HCT116 (cell line): ENCODE measurements around the gene WBP1L. TPM values are rescaled to one million over a fixed set of nuclear protein-coding genes. Genes with fewer than 3 reads are reported as not detected.

ENCODE experiments used
- ATAC-seq: fragments of 200-7000 bp; cut with Tn5 transposase; 2 replicates; pipeline ENCODE4 v1.9.1; 2020; ENCODE audit warnings: mild to moderate bottlenecking, moderate library complexity
- BruUV-seq: library from RNA; stranded (reverse); fragments of 400-500 nt; replicated peaks from 2 replicates; lab custom pipeline; 2021; lab: Mats Ljungman, UMichigan
- CTCF ChIA-PET: fragments of 300-600 bp; sonication (Branson Sonifier 250); formaldehyde crosslinking; loops from one replicate; lab custom pipeline; 2021; ENCODE audit warnings: antibody characterized with exemption; lab: Charles Lee
- POLR2A ChIA-PET: fragments of 300-600, 350-600 bp; sonication (Branson Sonifier 250); formaldehyde crosslinking; loops from one replicate; lab custom pipeline; 2021; ENCODE audit warnings: antibody characterized with exemption; lab: Charles Lee
- RAD21 ChIA-PET, 2 experiments: fragments of 300-600 bp; sonication (Branson Sonifier 250); formaldehyde crosslinking; loops; one replicate each; lab custom pipeline; 2023; ENCODE audit warnings: low total read pairs in 2 of 2; ENCODE audit not compliant: uncharacterized antibody in 2 of 2, unreplicated experiment in 2 of 2, low non-redundant PET in 1 of 2; lab: Charles Lee
- DNase-seq: peaks from one replicate; pipeline ENCODE4 v3.0.0-alpha.2; 2010; ENCODE audit warnings: low read depth, low spot score
- H2AFZ ChIP-seq: fragments of 200-600 bp; shearing (Covaris generic), sonication (generic); 2 replicates; pipeline ENCODE4 v1.6.1; 2017; ENCODE audit warnings: low read depth, mixed run types, mixed read lengths, antibody characterized with exemption, low read length; ENCODE audit not compliant: poor library complexity, severe bottlenecking
- H3K27ac ChIP-seq: 2 replicates; pipeline ENCODE4 v1.5.1; 2012; ENCODE audit warnings: low read depth, low read length
- H3K27me3 ChIP-seq: fragments of 200-600 bp; sonication (generic); 2 replicates; pipeline ENCODE4 v1.6.1; 2016; ENCODE audit warnings: mixed run types, low read length, mixed read lengths; ENCODE audit not compliant: insufficient read depth
- H3K36me3 ChIP-seq, 2 experiments: fragments of 200-500 bp in 1 of 2; fragments of 200-600 bp in 1 of 2; sonication (Bioruptor generic) in 1 of 2; sonication (generic) in 1 of 2; 2 replicates each; pipeline versions ENCODE4 v1.5.1 to v1.6.1; 2014 to 2016; ENCODE audit warnings: low read length in 2 of 2, inconsistent platforms in 1 of 2, mixed read lengths in 1 of 2, mixed run types in 1 of 2; ENCODE audit not compliant: insufficient read depth in 2 of 2, control insufficient read depth in 1 of 2
- H3K4me1 ChIP-seq, 2 experiments: fragments of 200-600 bp in 1 of 2; sonication (generic) in 1 of 2; 2 replicates each; pipeline versions ENCODE4 v1.5.1 to v1.6.1; 2012 to 2017; ENCODE audit warnings: low read length in 2 of 2, inconsistent platforms in 1 of 2, mild to moderate bottlenecking in 1 of 2, mixed read lengths in 1 of 2, mixed run types in 1 of 2, moderate library complexity in 1 of 2; ENCODE audit not compliant: insufficient read depth in 2 of 2, control insufficient read depth in 1 of 2
- H3K4me2 ChIP-seq: fragments of 200-600 bp; sonication (generic); 2 replicates; pipeline ENCODE4 v1.6.1; 2017; ENCODE audit warnings: mixed run types, low read length, mixed read lengths
- H3K4me3 ChIP-seq, 2 experiments: fragments of 200-600 bp in 1 of 2; sonication (generic) in 1 of 2; replicated peaks in 1 of 2; 2 replicates each; pipeline ENCODE4 v1.5.1; 2011 to 2016; ENCODE audit warnings: low read length in 2 of 2, control low read depth in 1 of 2, low read depth in 1 of 2, mild to moderate bottlenecking in 1 of 2, mixed read lengths in 1 of 2, mixed run types in 1 of 2
- H3K79me2 ChIP-seq: fragments of 200-600 bp; sonication (generic); 2 replicates; pipeline ENCODE4 v1.6.1; 2017; ENCODE audit warnings: mild to moderate bottlenecking, mixed run types, low read length, moderate library complexity, mixed read lengths; ENCODE audit not compliant: insufficient read depth
- H3K9ac ChIP-seq: fragments of 200-600 bp; sonication (generic); 2 replicates; pipeline ENCODE4 v1.6.1; 2016; ENCODE audit warnings: low read length, mixed read lengths
- H3K9me2 ChIP-seq: fragments of 200-600 bp; sonication (generic), shearing (Covaris generic); 2 replicates; pipeline ENCODE4 v1.6.1; 2017; ENCODE audit warnings: mixed run types, mild to moderate bottlenecking, moderate library complexity; ENCODE audit not compliant: insufficient read depth
- H3K9me3 ChIP-seq, 2 experiments: fragments of 200-500 bp in 1 of 2; fragments of 200-600 bp in 1 of 2; sonication (Bioruptor generic) in 1 of 2; sonication (generic) in 1 of 2; 2 replicates each; pipeline ENCODE4 v1.6.1; 2014 to 2017; ENCODE audit warnings: low read length in 2 of 2, mixed read lengths in 2 of 2, inconsistent platforms in 1 of 2, low read depth in 1 of 2, mild to moderate bottlenecking in 1 of 2, mixed run types in 1 of 2, moderate library complexity in 1 of 2; ENCODE audit not compliant: control insufficient read depth in 1 of 2, insufficient read depth in 1 of 2
- H4K20me1 ChIP-seq: fragments of 200-600 bp; sonication (generic), shearing (Covaris generic); 2 replicates; pipeline ENCODE4 v1.6.1; 2017; ENCODE audit warnings: mixed run types, mild to moderate bottlenecking, moderate library complexity; ENCODE audit not compliant: insufficient read depth
- ELF1 ChIP-seq: IDR thresholded peaks from 2 replicates; pipeline ENCODE4 v1.6.1; 2012; ENCODE audit warnings: low read depth, borderline replicate concordance
- EZH2 ChIP-seq: fragments of 200-600 bp; sonication (generic); IDR thresholded peaks from 2 replicates; pipeline ENCODE4 v1.6.1; 2017; ENCODE audit warnings: antibody characterized with exemption, mixed run types
- EZH2phosphoT487 ChIP-seq: fragments of 200-600 bp; IDR thresholded peaks from 2 replicates; pipeline ENCODE4 v1.6.1; 2018; ENCODE audit warnings: antibody characterized with exemption, borderline replicate concordance
- POLR2AphosphoS5 ChIP-seq: IDR thresholded peaks from 2 replicates; pipeline ENCODE4 v1.6.1; 2011; ENCODE audit warnings: mild to moderate bottlenecking, low read depth, low read length, moderate library complexity
- RAD21 ChIP-seq: IDR thresholded peaks from 2 replicates; pipeline ENCODE4 v1.6.1; 2012; ENCODE audit warnings: low read depth, mild to moderate bottlenecking
- SIN3A ChIP-seq: IDR thresholded peaks from 2 replicates; pipeline ENCODE4 v1.6.1; 2012; ENCODE audit warnings: low read depth
- SRF ChIP-seq: IDR thresholded peaks from 2 replicates; pipeline ENCODE4 v1.6.1; 2012; ENCODE audit warnings: low read depth
- ZFX ChIP-seq: fragments of 450-650 bp; IDR thresholded peaks from 2 replicates; pipeline ENCODE4 v1.6.1; 2017
- ZNF274 ChIP-seq: fragments of 200-500 bp; sonication (Bioruptor generic); IDR thresholded peaks from 2 replicates; pipeline ENCODE4 v1.6.1; 2014; ENCODE audit warnings: mild to moderate bottlenecking, low read depth, low read length, inconsistent platforms
- intact Hi-C: fragments of 100-400 bp; cut with micrococcal nuclease; formaldehyde crosslinking; loops from 2 replicates; pipeline ENCODE4 v1.10.0; 2022
- total RNA-seq: library from RNA; stranded (reverse); gene quantifications from one replicate; pipeline ENCODE4 v1.2.1, GENCODE V29; 2021; ENCODE audit not compliant: unreplicated experiment
- TF ChIP-seq, protein P1 (sequence below): IDR thresholded peaks from 2 replicates; pipeline ENCODE4 v1.6.1; 2012; ENCODE audit warnings: low read depth

WBP1L gene
- total RNA-seq, 1 experiment from 2014 or later: 25.2 TPM

GRCh38 chr10:102804382-102805055, 60.8 kb downstream of the WBP1L start (continued):
- TF ChIP-seq, protein P1, sequence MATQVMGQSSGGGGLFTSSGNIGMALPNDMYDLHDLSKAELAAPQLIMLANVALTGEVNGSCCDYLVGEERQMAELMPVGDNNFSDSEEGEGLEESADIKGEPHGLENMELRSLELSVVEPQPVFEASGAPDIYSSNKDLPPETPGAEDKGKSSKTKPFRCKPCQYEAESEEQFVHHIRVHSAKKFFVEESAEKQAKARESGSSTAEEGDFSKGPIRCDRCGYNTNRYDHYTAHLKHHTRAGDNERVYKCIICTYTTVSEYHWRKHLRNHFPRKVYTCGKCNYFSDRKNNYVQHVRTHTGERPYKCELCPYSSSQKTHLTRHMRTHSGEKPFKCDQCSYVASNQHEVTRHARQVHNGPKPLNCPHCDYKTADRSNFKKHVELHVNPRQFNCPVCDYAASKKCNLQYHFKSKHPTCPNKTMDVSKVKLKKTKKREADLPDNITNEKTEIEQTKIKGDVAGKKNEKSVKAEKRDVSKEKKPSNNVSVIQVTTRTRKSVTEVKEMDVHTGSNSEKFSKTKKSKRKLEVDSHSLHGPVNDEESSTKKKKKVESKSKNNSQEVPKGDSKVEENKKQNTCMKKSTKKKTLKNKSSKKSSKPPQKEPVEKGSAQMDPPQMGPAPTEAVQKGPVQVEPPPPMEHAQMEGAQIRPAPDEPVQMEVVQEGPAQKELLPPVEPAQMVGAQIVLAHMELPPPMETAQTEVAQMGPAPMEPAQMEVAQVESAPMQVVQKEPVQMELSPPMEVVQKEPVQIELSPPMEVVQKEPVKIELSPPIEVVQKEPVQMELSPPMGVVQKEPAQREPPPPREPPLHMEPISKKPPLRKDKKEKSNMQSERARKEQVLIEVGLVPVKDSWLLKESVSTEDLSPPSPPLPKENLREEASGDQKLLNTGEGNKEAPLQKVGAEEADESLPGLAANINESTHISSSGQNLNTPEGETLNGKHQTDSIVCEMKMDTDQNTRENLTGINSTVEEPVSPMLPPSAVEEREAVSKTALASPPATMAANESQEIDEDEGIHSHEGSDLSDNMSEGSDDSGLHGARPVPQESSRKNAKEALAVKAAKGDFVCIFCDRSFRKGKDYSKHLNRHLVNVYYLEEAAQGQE: no peak
- TF ChIP-seq ZNF274 (no peak), EZH2phosphoT487 (no peak), ZFX (no peak)

DNA sequence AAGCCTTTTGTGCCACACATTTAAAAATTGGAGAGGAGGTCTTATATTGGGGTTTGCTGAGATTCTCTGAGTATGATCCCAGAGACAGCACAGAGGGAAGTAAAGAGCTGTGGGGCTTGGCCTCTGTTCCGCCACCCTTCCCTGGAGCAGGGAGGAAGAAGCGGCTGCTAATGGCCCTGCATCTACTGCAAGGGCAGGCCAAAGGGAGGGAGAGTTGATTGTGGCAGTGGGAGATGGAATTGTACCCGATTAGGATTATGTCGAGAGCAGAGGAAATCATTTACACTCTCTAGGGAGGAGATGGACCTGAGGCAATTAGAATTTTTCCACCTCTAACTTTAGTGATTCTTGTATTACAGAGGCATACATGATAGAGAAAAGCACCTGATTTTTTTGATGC, 64.6 kb downstream of the WBP1L start:
- no peaks in the 10 kb centered on the region for H3K79me2 ChIP-seq
- RAD21 ChIA-PET: no interaction called here
- no peak overlapping the region for H3K9ac ChIP-seq
- peaks cover 4 to 6% of the 10 kb centered on the region in 2 experiments; a peak in 1 of 4 replicates for H3K36me3 ChIP-seq
- H2AFZ ChIP-seq: no peak overlapping the region
- no peak overlapping the region for H3K4me2 ChIP-seq
- POLR2A ChIA-PET: no interaction called here
- no peak overlapping the region for H3K27ac ChIP-seq
- no peak for DNase-seq
- intact Hi-C loops: no loop called here
- no peak for ATAC-seq
- no peaks in the 10 kb centered on the region for H4K20me1 ChIP-seq
- CTCF ChIA-PET: no interaction called here
- no peak for TF ChIP-seq SRF
- TF ChIP-seq ZFX: no peak
- TF ChIP-seq RAD21: no peak
- no peak for TF ChIP-seq EZH2
- TF ChIP-seq, protein P1: no peak
- no peak for TF ChIP-seq SIN3A
- TF ChIP-seq POLR2AphosphoS5: no peak
- TF ChIP-seq ELF1: no peak
- no peaks in the 10 kb centered on the region for H3K4me1 ChIP-seq
- no peak overlapping the region for H3K4me3 ChIP-seq
- BruUV-seq: no TSS peak
- no peaks in the 10 kb centered on the region for H3K27me3 ChIP-seq
- H3K9me2 ChIP-seq: no peaks in the 10 kb centered on the region
- no peaks in the 10 kb centered on the region for H3K9me3 ChIP-seq
